ENCODE measurements around the gene TTC1.
"Not testable (repeated sequence)": the region's sequence is repeated elsewhere in the genome, so short reads cannot be mapped to it uniquely, and the experiment has no call there.

The TTC1 gene

DNA sequence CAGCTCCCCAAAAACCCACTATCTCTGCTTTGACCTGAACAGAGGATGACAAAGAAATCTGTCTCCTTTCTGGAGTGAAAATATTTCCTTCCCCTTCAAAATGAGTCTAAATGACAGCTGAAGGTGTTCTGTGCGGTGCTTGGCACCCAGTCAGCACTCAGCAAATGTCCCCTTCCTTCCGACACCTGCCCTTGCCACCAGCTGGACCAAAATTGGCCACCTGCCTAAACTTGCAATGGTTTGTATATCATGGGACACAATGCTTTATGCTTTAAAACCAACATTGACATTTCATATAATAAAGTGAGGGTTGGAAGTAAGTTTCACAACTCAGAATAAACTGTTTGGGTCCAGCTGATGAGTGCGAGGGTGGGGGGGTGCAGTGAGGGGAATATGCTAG is 7.5 kb upstream of the TTC1 start:
- no peak for DNase-seq

DNA sequence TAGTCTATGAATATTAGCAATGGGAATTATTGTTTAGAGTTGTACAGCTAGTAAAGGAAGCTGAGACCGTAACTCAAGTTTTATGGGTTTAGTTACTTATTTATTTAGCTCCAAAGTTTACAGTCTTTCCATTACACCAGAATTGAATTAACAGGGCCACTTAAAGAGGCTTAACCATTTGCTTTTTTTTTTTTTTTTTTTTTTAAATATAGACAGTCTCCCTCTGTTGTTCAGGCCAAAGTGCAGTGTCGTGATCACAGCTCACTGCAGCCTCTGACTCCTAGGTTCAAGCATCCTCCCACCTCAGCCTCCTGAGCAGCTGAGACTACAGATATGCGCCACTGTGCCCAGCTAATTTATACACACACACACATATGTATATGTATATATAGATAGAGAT is 1.4 kb upstream of the TTC1 start:
- DNase-seq = no peak

DNA sequence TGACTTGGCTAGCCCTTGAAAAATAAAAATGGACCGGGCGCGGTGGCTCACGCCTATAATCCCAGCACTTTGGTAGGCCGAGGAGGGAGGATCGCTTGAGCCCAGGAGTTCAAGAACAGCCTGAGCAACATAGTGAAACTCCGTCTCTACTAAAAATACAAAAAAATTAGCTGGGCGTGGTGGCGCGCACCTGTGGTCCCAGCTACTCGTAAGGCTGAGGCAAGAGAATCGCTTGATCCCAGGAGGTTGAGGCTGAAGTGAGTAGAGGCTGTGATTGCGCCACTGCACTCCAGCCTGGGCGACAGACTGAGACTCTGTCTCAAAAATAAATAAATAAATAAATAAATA is 436 bp upstream of the TTC1 start:
- DNase-seq = not testable (repeated sequence)

DNA sequence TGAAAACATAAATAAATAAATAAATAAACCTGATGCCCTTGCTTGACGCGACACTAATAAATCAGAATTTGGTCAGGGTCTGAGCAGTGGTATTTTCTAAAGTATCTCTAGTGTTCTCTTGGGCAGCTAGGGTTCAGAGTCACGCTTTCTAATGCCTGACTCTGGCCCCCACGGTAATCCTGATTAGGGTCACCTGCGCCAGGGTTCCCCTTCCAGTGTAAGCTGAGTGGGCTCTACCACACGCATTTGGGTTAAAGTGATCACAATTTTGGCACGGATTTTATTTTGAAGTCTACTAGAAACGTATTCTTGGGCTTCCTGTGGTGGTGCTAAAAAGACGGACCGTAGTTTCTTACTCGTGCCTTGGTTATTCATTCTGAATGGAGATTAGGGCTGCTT is 651 bp downstream of the TTC1 start:
- DNase-seq = no peak

DNA sequence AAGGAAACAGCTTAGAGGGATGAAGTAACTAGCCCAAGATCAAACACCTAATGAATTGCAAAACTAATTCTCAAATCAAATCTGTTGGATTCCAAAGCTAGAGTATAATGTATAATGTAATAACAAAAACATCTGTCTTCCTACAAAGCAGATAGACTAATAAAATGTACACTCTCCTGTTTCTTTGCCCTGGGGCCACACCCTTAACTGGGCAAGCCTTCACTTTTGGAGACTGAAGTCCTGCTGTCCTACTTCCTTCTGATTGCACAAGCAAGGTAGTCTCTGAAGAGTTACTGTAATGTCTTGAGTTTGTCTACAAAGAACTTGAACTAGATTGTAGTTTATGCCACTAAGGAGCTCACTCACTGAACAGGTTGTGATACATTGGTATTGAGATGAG is 2.5 kb downstream of the TTC1 start:
- DNase-seq = no peak

DNA sequence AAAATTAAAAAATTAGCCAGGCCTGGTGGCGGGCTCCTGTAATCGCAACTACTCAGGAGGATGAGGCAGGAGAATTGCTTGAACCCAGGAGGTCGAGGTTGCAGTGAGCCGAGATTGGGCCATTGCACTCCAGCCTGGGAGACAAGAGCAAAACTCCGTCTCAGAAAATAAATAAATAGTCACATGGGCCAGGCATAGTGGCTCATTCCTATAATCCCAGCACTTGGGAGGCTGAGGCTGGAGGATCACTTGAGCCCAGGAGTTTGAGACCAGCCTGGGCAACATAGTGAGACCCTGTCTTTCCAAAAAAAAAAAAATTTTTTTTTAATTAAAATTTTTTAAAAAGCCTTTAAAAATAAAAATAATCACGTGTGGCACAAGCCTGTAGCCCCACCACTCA is 5.3 kb downstream of the TTC1 start:
- not testable (repeated sequence) for DNase-seq

DNA sequence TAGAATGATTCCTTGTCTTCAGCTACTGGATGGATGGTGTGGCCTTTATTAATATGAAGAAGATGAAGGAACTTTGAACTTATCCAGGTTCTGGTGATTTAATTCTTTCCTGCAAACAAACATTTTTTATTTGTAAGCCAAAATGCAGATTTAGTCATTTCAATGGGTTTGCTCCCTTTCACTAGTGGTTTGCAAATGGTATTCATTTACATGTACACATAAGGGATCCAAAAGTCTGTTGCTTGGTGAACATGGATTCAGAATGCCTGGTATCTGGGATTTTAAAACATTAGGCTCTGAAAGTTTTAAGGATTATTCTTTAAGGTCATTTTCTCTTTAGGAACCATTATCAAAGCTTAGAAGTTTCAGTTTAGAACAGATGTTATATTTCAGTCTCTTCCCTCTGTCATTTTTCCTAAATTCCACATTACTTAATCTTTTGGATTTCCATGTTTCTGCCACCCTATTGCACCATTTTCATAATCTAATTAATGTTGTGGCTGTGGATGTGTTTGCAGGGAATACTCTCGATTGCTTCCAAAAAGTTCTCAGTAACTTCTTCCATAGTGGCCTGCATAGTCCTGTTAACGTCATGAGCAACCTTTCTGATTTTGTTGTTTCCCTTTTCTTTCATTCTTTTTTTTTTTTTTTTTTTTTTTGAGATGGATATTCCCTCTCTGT is 10.1 kb downstream of the TTC1 start:
- DNase-seq = no peak

DNA sequence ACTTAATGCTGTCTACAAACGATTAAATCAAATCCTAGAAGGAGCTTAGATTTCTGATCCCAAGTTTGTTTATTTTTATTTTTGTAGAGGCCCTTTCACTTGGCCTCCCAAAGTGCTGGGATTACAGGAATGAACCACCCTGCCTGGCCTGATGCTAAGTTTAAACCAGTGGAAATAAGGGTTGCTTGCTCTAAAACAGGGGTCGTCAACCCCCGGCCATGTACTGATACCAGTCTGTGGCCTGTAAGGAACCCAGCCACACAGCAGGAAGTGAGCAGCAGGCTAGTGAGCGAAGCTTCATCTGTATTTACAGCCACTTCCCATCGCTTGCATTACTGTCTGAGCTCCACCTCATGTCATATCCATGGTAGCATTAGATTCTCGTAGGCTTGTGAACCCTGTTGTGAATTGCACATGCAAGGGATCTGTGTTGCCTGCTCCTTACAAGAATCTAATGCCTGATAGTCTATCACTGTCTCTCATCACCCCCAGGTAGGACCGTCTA is 11.4 kb downstream of the TTC1 start:
- DNase-seq = no peak

DNA sequence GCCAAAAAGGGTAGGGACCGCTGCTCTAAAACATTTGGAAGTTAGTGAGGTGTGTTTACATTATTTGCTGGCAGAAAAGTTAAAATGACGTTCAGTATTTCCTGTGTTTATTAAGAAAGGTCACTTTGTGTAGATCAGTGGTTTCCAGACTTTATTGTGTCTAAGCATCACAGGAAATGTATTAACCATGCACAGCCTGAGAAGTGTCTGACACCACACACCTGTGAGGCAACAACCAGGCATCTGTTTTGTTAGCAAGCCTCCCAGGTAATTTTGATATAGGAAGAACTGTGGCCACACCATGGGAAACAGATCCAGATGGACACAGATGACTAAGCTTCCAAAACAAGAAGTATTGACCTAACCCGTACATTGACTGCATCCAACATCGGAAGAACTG is 12.0 kb downstream of the TTC1 start:
- DNase-seq = no peak

DNA sequence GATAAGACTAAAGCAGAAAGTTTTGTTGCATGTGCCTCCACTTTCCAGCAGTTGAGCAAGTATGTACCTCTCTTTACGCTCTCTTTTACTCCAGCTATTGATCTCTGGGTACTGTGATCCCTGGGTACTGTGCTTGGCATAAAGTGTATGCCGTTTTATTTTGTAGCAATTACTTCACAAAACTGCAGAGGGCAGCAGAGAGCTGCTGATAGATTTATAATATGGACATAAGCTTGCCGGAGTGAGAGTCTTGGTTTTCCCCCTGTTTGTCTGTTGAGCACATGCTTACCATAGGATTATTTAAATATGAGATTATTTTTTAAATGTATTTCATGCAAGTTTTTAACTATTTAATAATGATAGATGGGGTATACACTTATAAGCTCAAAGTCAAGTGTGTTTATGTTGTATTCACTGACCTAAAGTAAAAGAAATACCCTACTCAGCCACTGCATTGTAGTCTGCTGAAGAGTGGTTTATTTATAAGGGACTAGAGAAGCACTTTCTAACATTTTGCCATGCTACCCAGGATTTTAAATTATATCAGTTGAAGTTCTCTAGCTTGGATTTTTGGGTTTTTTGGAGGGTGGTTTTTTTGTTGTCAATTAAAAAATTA is 13.0 kb downstream of the TTC1 start:
- DNase-seq = peak; percentile 0

DNA sequence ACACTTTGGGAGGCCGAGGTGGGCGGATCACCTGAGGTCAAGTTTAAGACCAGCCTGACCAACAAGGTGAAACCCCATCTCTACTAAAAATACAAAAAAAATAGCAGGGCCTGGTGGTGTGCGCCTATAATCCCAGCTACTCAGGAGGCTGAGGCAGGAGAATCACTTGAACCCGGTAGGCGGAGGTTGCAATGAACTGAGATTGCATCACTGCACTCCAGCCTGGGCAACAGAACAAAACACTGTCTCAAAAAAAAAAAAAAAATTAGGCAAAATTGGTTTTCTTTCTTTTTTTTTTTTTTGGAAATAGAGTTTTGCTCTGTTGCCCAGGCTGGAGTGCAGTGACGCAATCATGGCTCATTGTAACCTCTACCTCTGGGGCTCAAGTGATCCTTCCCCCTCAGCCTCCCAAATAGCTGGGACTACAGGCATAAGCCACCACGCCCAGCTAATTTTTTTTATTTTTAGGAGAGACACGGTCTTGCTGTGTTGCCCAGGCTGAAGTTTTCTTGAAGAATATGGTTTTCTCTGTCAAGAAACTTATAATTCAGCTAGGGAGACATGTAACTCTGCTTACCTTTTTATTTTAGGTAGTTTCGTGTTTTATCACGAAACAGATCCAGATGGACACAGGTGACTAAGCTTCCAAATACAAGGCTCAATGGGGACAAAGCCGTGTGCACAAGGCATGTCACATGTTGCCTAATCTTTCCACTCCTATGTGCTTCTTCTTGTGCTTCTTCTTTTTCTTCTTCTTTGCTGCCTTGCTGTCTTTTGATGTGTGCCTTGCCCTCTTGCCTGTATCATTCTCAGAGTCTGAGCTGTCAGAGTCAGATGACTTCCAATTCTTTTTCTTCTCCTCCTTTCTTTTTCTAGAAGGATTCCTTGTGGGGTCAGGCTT is 14.3 kb downstream of the TTC1 start:
- no peak for DNase-seq

DNA sequence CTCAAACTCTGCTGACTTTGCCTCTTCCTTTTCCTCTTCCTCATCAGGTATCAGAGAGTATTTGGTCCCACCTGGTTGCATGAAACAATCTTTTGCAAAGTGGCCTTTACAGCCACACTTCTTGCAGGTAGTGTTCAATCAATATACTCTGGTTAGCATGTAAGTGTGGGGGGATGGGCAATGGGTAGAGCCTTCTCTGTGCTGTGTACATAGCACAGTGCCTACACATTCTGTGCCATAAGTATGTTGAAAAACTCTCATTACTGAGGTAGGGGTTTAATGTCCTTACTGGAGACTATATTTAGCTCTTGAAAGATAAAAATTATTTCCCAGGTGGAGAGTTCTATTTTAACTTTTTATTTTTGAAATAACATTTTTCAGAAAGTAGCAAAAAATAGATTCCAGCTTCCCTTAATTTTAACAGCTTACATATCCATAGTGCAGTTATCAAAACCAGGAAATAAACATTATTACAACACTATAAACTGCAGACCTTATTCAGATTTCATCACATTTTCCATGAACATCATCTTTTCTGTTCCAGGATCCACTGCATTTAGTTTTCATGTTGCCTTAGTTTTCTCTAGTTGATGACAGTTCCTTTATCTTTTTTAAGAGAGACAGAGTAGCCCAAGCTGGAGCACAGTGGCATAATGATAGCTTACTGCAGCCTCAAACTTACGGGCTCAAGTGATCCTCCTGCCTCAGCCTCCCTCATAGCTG is 15.1 kb downstream of the TTC1 start:
- no peak for DNase-seq

DNA sequence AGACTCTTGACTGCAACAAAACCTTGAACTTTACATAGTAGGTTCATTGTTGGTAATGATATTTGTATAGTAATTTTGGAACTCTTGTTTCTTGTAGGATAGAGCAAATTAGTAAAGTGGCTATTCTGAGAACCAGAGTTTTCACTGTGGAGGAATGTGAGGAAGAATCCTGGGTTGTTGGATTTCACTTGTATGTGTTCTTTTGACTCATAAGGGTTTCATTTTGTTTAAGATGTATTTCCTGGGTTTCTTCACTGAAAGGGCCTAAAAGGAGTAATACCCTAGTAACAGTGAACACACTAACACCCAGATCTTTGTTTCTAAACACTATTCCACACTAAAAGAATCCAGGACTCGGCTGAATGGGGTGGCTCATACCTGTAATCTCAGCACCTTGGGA is 20.1 kb downstream of the TTC1 start:
- DNase-seq = no peak

DNA sequence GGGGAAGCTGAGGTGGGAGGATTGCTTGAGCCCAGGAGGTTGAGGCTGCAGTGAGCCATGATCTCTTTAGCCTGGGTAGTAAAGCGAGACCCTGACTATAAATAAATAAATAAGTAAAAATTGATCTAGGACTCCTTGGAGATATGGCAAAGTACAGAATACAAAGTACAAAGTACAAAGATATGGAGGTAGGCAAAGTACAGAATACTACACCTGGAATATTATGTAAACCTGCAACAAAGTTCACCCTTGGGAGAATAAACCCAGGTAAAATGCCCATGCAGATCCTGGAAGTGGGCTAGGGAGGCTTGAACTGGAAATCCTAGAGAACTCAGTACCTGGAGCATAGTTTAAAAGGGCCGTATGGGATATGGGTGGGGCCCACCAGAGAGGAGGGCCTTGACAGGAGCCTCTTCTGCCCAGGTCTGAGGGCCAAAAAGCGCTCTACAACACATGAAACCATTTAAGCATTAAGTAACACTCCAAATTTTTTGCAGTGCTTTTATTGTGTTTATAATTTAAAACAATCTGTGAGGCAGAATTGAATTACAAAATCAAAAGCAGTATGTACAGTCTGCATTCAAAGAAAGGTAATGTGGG is 20.7 kb downstream of the TTC1 start:
- DNase-seq = no peak

DNA sequence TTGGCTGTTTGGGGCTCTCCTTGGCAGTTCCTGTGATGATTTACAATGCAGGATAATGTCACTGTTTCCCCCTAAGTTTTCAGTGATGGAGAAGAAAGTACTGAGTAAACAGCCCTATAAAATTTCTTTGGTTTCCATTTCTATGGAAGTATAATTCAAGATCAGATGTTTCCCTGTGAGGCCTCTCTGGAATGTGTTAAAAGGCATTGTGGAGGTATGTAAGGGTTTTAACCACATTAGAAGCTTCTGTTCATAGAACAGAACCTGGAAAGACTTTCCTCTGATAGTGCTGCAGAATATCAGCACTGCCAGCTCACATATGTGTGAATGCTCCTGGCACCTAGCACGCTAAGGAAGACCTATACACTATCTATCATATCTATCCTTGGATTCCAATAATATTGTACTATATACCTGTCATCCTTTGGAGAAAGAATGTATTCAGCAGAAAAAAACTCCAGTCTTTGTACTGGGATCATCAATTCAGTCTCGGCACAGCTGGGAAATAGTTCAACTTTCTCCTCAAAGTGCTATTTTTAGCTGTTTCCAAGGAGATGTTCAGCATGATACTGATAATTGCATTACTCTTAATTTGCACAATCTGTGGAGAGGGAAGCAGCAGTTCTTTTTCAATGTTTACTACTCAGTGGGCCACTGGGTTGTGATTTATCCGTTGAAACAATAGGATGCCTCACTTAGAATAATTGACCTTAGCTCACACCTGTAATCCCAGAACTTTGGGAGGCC is 21.9 kb downstream of the TTC1 start:
- DNase-seq = no peak

DNA sequence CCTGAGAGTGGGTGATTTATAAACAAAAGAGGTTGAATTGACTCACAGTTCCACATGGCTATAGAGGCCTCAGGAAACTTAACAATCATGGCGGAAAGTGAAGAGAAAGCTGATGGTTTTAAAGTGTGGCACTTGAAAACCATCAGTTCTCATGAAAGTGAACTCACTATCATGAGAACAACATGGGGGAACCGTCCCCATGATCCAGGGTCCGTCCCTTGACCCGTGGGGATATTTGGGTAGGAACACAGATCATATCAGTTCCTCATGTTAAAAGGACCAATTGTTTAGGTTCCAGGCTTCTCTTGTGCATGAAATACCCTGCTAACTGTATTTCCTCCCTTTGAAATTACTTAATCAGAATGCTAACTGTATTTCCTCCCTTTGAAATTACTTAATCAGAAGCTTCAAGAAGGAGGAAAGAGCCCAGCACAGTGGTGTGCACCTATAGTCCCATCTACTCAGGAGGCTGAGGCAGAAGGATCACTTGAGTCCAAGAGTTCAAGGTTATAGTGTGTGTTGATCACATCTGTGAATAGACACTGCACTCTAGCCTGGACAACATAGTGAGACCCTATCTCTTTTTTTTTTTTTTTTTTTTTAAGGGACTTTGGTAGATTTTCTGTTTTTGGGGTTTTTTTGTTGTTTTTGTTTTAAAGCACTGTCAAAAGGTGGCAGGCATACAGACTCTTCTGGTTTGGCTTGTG is 24.8 kb downstream of the TTC1 start:
- no peak for DNase-seq

DNA sequence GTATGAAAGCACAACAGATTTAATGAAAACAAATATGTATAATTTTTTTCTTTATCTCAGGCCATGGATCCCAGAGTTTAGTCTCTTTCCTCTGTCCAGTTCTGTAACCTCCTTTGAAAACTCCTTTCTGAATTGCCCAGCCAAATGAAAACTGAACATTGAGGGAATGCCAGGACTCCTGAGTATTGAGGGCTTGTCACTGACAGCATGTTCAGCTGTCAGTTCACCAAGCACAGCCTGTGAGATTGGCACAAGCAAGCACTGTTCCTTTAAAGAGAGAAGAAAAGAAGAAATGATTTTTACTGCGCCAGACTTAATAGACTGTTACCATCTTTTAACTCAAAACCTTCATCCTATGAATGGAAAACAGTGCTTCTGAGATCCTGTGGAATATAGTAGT is 27.3 kb downstream of the TTC1 start:
- no peak for DNase-seq

DNA sequence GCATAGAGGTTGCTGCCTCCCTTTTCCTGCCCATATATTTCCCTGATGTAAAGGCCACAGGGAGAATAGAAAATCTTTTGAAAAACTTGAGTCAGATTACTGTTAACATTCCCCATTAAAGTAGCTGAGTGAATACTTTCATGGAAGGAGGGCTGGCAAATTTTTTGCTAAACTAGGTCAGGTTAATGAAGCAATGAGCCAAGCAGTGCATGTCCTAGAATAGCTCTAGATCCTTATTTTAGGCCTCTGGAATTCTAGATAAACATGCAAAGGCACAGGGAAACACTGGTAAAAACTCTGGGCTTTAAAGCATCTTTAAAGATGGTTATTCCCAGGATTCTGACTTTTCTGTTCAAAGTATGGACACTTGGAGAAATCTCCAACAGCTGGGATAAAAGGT is 27.9 kb downstream of the TTC1 start:
- DNase-seq = no peak

DNA sequence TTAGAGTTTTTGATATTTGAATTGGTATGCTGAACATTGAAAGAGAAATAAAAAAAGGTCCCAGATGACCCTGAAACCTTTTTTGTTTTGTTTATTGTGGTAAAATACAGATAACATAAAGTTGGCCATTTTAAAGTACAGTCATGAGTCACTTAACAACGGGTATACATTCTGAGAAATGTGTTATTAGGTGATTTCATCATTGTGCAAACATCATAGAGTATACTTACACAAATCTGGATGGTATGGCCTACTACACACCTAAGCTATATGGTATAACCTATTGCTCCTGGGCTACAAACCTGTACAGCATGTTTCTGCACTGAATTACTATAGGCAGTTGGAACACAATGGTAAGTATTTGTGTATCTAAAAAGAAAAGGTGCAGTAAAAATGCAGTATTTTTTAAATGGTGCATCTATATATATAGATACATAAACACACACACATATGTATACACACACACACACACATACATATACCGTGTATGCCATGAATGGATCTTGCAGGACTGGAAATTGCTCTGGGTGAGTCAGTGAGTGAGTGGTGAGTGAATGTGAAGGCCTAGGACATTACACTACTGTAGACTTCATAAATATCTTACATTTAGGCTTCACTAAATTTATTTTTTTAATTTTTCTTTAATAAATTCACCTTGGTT is 31.0 kb downstream of the TTC1 start:
- DNase-seq = no peak

DNA sequence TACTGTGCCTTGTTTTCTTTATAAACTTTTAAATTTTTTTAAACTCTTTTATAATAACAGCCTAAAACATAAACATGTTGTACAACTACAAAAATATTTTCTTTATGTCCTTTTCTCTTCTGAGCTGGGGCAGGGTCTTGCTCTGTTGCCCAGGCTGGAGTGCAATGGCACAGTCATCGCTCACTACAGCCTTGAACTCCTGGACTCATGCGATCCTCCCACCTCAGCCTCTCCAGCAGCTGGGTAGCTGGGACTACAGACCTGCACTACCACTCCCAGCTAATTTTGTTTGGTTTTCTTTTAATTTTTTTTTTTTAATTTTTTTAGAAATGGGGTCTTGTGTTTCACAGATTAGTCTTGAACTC is 31.5 kb downstream of the TTC1 start:
- DNase-seq = no peak

DNA sequence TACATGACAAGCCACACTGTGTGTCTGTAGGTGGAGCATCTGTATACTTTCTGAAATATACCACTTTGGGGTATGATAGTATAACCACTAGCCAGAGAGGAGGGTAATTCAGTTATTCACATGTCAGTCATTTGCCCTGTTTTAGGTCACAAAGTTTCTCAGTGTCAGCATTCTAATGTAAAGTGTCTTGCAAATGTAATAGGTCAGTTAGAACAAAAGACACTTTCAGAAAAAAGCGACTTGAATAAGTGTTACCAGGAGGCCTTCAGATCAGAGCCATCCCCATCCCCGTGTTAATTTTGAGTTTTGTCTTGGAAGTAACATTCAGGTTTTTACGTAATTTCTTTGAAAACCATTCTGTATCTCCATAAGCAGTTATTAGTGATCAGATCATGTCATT is 33.7 kb downstream of the TTC1 start:
- no peak for DNase-seq
